NT2/D1 (cell line): ENCODE data around the gene ACAP1.

Source experiments
- DNase-seq: peaks from one replicate; pipeline ENCODE4 v3.0.0-alpha.2; 2011; ENCODE audit warnings: low read depth, low spot score
- H3K27me3 ChIP-seq: 2 replicates; pipeline ENCODE4 v1.6.0; 2011; ENCODE audit warnings: mild to moderate bottlenecking; ENCODE audit not compliant: insufficient read length, insufficient read depth
- H3K36me3 ChIP-seq: 2 replicates; pipeline ENCODE4 v1.6.1; 2011; ENCODE audit warnings: mild to moderate bottlenecking, low read length, mixed read lengths; ENCODE audit not compliant: insufficient read depth, insufficient read length
- H3K4me1 ChIP-seq: 2 replicates; pipeline ENCODE4 v1.5.1; 2011; ENCODE audit not compliant: insufficient read depth, insufficient read length
- H3K4me3 ChIP-seq: 2 replicates; pipeline ENCODE4 v1.5.1; 2011; ENCODE audit warnings: low read depth; ENCODE audit not compliant: insufficient read length
- H3K9ac ChIP-seq: 2 replicates; pipeline ENCODE4 v1.6.0; 2011; ENCODE audit warnings: low read depth; ENCODE audit not compliant: insufficient read length
- H3K9me3 ChIP-seq: 2 replicates; pipeline ENCODE4 v1.5.1; 2011; ENCODE audit warnings: mild to moderate bottlenecking, low read length; ENCODE audit not compliant: insufficient read depth
- SUZ12 ChIP-seq: IDR thresholded peaks from 2 replicates; pipeline ENCODE4 v1.6.1; 2011; ENCODE audit not compliant: insufficient read length, insufficient read depth; ENCODE audit errors: extremely low read depth
- YY1 ChIP-seq: IDR thresholded peaks from 2 replicates; pipeline ENCODE4 v1.6.1; 2011; ENCODE audit not compliant: insufficient read length, insufficient read depth
- ZNF274 ChIP-seq: IDR thresholded peaks from 2 replicates; pipeline ENCODE4 v1.6.1; 2011; ENCODE audit warnings: mild to moderate bottlenecking, low read depth, low read length

The ACAP1 gene

DNA sequence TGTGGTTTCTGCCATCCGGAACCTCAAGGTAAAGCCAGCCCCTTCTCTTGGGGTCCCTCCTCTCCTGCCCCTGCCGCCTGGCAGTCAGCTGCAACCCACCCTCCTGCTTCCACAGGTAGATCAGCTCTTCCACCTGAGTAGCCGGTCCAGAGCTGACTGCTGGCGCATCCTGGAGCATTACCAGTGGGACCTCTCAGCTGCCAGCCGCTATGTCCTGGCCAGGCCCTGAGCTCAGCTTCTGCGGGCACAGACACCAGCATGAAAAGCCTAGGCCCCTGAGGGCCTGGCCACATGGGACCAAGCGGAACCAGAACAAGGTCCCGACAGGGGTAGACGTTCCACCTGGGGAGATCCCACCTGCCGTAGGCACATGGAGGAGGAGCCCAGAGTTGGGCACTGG lies 52.5 kb downstream of the ACAP1 start:
- H3K36me3 ChIP-seq = peaks cover 57% of the 10 kb centered on the region
- no peak overlapping the region for H3K4me3 ChIP-seq
- H3K27me3 ChIP-seq = peaks cover under 1% of the 10 kb centered on the region
- H3K4me1 ChIP-seq = peaks cover 13% of the 10 kb centered on the region
- no peak for DNase-seq
- H3K9me3 ChIP-seq = no peaks in the 10 kb centered on the region
- TF ChIP-seq YY1 (no peak), SUZ12 (no peak), ZNF274 (no peak)
- H3K9ac ChIP-seq = no peak overlapping the region

- H3K9me3 ChIP-seq = no peaks in the 10 kb centered on the region
- no peaks in the 10 kb centered on the region for H3K27me3 ChIP-seq
- TF ChIP-seq SUZ12 (no peak), ZNF274 (no peak), YY1 (no peak)
- H3K4me3 ChIP-seq = no peak overlapping the region
- peaks cover 57% of the 10 kb centered on the region for H3K36me3 ChIP-seq
- H3K4me1 ChIP-seq = peaks cover 9% of the 10 kb centered on the region
- no peak for DNase-seq
- H3K9ac ChIP-seq = no peak overlapping the region
Observed at GRCh38 chr17:7389924-7390910, 53.9 kb downstream of the ACAP1 start.

DNA sequence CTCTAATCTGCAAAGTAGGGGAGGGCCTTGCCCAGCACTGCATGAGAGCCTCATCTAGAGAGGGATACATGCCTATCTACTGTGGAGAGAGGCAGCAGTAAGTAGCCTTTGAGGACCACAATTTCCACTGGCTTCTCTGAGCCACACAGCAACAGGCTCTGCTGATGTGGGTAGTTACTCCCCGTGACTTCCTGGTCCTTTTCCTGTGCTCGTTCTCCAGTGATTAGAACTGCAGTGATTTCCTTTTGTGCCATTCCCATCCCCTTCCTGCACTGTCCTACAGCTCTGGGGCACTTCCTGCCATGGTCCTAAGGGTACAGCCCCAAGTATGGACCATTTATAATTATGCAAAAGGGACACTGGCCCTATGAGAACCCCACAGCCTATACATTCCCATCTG lies 55.0 kb downstream of the ACAP1 start:
- Histone ChIP-seq H3K4me1 (peaks cover 9% of the 10 kb centered on the region), H3K27me3 (no peaks in the 10 kb centered on the region), H3K9ac (no peak overlapping the region), H3K9me3 (no peaks in the 10 kb centered on the region), H3K4me3 (no peak overlapping the region), H3K36me3 (peaks cover 57% of the 10 kb centered on the region)
- no peak for DNase-seq
- TF ChIP-seq ZNF274 (no peak), SUZ12 (no peak), YY1 (no peak)

- TF ChIP-seq YY1 = no peak
- no peak for TF ChIP-seq ZNF274
- no peak for TF ChIP-seq SUZ12
- Histone ChIP-seq H3K36me3 (peaks cover 47% of the 10 kb centered on the region), H3K9me3 (no peaks in the 10 kb centered on the region), H3K27me3 (no peaks in the 10 kb centered on the region), H3K4me1 (peaks cover 9% of the 10 kb centered on the region), H3K4me3 (peak overlapping the region; percentile 58), H3K9ac (peak overlapping the region; percentile 76)
- DNase-seq = no peak
Observed at GRCh38 chr17:7392696-7393612, 56.6 kb downstream of the ACAP1 start.

GRCh38 chr17:7393613-7394451 lies 57.5 kb downstream of the ACAP1 start:
- DNase-seq = no peak
- no peaks in the 10 kb centered on the region for H3K27me3 ChIP-seq
- TF ChIP-seq SUZ12 = no peak
- no peak for TF ChIP-seq YY1
- no peak for TF ChIP-seq ZNF274
- H3K9me3 ChIP-seq = no peaks in the 10 kb centered on the region
- H3K4me1 ChIP-seq = peaks cover 9% of the 10 kb centered on the region
- peak overlapping the region; percentile 76 for H3K9ac ChIP-seq
- H3K36me3 ChIP-seq = peaks cover 38% of the 10 kb centered on the region
- H3K4me3 ChIP-seq = peak overlapping the region; percentile 58

DNA sequence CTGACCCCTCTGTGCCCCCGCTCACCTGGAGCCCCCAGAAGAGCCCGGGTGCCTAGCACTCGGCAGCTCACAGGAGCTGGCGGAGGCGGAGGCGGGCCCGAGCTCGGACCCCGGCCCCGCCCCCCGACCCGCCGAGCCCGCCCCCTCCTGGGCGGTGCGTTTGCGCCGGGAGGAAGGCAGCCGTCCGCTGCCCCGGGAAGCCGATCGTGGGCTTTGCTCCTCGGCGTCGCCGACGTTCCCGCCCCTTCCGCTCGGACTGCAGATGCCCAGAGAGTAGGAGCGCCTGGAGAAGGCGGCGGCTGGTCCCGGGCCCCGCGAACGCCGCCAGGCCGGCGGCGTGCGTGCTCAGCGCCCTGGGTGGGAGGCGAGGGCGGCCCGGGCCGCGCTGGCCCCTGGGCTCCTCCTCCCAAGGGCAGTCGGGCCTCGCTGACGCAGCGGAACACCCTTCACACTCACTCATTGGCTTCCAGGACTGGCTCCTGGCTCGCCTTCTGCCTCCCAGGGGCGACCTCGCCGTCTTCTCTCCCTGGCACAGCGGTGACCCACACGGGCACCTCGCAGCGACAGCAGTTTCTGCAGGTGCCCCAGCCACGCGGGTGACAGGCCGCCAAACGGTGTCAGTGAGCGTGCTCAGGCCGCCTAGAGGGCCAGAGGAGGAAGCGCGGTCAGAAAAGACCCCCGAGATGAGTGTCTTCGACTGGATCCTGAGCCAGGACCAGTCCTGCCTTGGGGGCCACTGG lies 58.3 kb downstream of the ACAP1 start, which contains the start of gene PLSCR3:
Gene PLSCR3 (minus strand): TSS at position 74 of the 740 bp plus-strand sequence. CDS start 415 bp downstream, outside the sequence.
- peak within 1 kb of the TSS; percentile 76 for H3K9ac ChIP-seq
- TF ChIP-seq SUZ12 = no peak
- TF ChIP-seq ZNF274 = no peak
- no peak for TF ChIP-seq YY1
- DNase-seq = peak; percentile 67

More for the DNA sequence above, 58.3 kb downstream of the ACAP1 start, which contains the start of gene PLSCR3:
- Histone ChIP-seq H3K27me3 (no peaks in the 10 kb centered on the region), H3K36me3 (peaks cover 30% of the 10 kb centered on the region), H3K9me3 (no peaks in the 10 kb centered on the region), H3K4me1 (peaks cover 9% of the 10 kb centered on the region), H3K4me3 (peak within 1 kb of the TSS; percentile 58)
